CD4-positive, alpha-beta T cell treated with Interleukin-17A for 1 hour (primary cell): ENCODE data around the gene RGL3.
"Not testable (repeated sequence)": the region's sequence is repeated elsewhere in the genome, so short reads cannot be mapped to it uniquely, and the experiment has no call there.

Experiments
- DNase-seq: peaks from one replicate; pipeline ENCODE4 v3.0.0-alpha.2; 2020

Gene RGL3

DNA sequence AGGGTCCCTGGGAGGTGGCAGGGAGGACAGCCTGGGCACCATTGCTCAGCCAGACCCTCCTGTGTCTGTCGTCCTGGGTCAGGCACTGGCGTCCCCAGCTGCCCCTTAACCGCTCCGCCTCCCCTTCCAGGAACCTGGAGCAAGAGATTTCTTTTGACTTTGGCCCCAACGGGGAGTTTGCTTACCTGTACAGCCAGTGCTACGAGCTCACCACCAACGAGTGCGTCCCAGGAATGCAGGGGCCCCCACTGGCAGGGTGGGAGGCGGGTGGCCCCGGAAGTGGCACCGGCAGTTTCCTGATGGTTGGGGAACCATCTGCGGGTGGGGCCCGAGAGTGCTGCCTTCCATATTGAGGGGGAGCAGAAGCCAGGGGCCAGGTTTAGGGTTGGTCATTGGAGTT is 29.3 kb upstream of the RGL3 start:
- no peak for DNase-seq

DNA sequence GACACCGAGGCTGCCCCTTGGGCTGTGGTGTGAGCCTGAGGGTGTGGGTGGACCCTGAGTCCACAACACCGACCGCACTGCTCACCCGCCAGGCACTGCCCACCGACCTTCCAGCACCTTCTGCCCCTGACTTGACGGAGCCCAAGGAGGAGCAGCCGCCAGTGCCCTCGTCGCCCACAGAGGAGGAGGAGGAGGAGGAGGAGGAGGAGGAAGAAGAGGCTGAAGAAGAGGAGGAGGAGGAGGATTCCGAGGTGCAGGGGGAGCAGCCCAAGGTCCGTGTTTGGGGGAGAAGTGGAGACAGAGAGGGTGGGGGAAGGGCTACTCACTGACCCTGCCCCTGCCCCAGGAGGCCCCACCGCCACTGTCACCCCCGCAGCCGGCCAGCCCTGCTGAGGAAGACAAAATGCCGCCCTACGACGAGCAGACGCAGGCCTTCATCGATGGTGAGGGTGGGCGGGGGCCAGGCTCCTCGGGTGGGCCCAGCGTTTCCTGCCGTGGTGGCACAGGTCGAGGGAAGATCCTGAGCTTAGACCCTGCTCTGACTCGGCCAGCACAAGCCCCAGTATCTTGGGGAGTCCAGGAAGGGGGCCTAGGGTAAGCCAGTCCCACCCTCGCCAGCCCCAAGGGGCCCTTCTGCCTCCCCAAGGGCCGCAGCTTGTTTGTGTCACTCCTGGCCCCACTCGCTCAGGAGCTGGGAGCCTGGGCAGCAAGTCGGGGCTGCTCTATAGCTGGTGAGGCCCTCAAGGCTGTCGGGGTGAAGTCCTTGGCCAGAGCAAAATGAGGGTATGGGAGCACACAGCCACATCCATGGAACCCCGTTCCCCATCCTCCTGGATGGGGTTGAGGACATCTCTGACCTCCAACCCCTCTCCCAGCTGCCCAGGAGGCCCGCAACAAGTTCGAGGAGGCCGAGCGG is 28.5 kb upstream of the RGL3 start:
- no peak for DNase-seq

- DNase-seq, result peak; percentile 36
Measured at GRCh38 chr19:11446652-11447301, 27.7 kb upstream of the RGL3 start.

DNA sequence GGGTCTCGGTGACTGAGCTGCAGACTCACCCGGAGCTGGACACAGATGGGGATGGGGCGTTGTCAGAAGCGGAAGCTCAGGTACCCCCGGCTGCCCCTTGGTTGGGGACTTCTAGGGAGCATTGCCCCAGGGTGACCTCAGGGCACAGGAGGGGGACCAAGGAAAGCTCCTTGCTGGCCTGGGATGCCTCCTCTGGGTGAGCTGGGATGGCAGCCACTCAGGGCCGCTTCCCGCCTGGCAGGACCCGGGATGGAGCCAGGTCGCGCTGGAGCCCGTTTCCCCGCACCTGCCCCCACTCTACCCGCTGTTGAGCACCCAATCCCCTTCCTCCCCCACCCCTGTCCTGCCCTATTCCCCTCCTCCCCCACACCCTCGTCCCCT is 27.1 kb upstream of the RGL3 start:
- no peak for DNase-seq

GRCh38 chr19:11445141-11445540 is 26.0 kb upstream of the RGL3 start:
- DNase-seq, result no peak

DNA sequence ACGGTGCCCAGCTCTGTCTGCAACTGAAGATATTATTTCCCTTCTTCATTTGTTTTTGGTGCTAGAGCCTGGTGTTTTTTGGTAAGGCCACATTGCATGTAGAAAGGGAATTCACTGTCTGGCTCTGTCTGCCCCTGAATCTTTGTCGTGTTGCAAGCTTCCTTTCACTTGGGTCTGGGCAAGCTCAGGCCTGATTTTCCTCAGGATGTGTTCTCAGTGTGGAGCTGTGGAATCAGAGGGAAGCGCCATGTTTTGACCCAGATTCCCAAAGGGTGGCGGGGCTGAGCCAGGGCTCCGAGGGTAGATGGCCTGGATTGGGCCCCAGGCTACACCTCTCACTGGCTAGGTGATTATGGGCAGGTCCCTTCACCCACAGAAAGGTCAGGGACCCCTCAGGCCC is 24.9 kb upstream of the RGL3 start:
- DNase-seq, result no peak

DNA sequence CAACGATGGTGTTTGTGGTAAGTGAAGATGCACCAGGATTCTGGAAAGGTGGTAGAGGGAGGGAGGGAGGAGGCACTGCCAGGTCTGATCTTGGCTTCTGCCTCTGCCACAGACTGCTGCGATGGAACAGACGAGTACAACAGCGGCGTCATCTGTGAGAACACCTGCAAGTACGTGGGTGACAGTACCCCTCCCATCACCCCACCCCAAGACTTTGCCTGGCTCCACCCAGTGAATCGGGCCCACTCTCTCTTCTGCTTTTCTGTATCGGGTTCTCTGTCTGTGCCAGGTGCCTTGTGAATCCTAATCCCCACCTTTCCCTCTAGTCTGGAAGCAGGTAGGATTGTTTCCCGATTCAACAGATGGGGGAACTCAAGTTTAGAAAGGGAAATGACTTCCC is 18.8 kb upstream of the RGL3 start:
- no peak for DNase-seq

- DNase-seq, result peak; percentile 6
Measured at GRCh38 chr19:11435833-11436313, 16.8 kb upstream of the RGL3 start.

GRCh38 chr19:11435057-11435832 is 16.1 kb upstream of the RGL3 start, which contains the start of the genes ODAD3 and PRKCSH:
ODAD3 (minus strand) TSS chr19:11435121; CDS start chr19:11435016, 105 bp downstream.
PRKCSH (plus strand) TSS chr19:11435635; CDS start chr19:11436118, 483 bp downstream.
- peak; percentile 99 for DNase-seq

DNA sequence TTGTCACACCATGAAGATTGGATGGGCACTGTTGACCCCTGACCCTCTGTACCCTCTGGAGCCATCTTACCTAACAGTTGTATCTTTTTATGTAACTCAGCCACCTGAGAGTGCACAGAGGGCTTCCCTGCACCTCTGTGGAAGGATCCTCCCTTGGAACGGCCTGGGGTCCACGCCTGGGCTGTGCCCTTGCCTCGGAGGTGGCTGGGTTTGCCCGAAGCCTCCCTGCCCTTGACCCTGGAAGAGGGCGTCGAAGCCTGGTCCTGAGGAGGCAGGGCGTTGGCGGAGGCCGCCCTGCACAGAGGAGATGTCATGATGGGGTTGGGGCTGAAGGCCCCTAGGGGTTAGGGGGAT is 15.6 kb upstream of the RGL3 start:
- DNase-seq, result no peak

DNA sequence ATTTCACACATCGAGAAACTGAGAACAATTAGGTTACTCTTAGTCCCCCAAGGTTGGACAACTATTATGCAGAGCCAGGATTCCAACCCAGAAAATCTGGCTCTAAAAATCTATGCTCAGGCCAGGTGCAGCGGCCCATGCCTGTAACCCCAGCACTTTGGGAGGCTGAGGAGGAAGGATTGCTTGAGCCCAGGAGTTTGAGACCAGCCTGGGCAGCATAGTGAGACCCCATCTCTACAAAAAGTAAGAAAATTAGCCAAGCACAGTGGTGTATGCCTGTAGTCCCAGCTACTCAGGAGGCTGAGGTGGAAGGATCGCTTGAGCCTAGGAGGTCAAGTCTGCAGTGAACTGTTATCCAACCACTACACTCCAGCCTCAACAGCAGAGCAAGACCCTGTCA is 14.4 kb upstream of the RGL3 start:
- not testable (repeated sequence) for DNase-seq

DNA sequence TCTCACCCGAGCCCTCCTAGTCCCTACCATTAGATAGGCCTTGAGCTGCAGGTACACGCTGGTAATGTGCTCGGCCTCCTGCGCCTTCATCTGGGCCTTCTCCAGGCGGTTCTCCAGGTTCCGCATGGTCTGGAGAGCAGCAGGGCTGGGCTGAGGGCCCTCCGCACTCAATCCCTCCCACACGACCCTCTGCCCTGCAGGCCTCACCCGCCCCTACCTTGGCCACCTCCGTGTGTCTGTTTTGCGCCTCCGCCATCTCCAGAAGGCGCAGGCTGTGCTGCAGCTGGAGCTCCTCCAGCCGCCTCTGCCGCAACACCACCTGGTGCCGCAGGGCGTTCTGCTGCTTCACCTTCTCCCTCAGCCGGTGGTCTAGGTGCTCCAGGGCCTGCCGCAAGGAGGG is 7.5 kb upstream of the RGL3 start:
- DNase-seq, result no peak

GRCh38 chr19:11425719-11426457 is 6.8 kb upstream of the RGL3 start:
- DNase-seq, result no peak

DNA sequence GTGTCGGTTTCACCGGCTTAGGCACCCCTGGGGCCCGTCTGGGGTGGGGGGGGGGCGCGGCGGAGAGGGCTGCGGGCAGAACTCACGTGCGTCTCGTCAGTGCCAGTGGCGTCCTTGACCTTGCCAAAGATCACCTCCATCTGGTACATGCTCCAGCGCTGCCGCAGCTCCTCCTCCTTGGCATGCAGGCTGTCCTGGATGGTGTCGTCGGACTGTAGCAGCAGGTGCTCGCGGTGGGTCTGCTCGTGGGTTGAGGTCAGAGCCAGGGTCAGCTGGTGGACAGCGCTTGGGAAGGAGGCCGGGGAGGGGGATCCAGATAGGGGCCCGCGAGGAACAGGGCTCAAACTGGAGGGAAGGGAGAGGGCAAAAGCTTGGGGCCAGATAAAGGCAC is 4.7 kb upstream of the RGL3 start:
- DNase-seq, result no peak

GRCh38 chr19:11423164-11423790 is 4.2 kb upstream of the RGL3 start:
- DNase-seq, result no peak

DNA sequence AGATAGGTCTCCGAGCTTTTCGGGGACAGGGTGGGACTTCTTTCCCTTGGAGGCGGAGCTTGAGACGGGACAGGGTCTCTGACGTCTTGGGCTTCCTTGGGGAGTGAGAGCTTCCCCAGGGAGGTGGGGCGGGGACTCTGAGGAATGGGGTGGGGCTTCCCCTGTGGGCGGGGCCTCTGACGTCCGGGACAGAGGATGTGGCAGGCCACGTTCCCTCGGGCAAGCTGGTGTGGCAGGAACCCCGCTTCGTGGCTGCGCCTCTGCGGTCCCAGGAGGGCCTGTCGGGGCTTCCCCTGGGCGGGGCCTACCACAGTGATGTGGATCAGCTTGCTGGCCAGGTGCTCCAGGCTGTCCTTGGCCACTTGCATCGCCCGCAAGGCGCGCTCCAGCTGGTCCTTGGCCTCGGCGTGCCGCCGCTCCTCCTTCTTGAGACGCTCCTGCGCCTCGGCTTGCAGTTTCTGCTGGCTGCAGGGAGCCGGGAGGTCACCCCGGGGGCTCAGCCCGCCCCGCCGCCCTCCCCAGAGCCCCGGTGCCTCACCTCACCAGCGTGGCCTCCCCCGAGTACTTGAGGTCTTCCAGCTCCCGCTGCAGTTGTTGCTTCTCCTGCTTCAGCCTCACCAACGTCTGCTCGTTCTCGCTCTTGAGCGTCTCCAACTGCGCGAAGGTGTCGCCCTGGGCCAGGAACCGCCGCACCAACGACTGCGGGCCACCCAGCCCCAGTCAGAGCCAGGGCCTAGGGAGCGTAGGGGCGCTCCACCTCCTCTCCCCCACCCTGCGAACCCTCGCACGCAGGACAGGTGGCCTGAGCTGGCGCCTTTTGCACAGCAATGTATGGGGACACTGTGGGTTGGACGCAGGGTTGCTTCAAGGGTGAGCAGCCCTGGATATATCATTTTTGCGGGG is 3.3 kb upstream of the RGL3 start:
- peak; percentile 83 for DNase-seq

DNA sequence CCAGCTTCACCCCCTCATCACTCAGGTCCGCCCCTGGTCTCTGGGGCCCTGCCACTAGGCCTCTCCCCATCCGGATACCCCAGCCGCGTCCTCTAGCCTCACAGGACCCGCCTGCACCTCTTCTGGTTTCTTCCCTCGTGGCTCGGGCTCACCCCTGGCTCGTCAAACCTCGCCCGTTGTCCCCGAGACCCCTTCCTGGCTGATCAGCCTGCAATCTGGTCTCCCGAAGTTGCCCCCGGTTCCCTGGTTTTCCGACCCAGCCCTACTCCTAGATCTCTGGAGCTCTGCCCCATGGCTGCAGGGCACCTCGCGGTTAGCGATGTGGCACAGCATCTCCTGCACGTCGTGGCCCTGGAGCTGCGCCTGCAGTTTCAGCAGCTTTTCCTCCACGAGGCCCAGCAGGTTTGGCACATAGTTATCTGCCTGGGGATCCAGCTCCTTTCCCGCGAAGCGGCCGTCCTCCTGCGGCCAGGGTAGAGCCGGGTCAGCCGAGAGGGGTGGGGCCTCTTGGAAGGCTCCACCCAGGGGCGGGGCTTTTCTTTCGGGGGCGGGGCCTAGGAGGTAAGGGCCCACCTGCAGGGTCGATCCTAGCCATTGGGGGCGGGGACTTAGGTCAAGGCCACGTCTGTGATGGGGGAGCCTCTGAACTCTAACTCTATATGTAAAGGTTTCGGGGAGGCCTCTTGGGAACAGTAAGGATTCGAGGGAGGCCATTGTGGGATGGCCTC is 2.4 kb upstream of the RGL3 start:
- peak; percentile 53 for DNase-seq

GRCh38 chr19:11420429-11421370 is 1.6 kb upstream of the RGL3 start:
- DNase-seq, result no peak

- DNase-seq, result no peak
Measured at GRCh38 chr19:11418094-11418548, 993 bp downstream of the RGL3 start.
